ENCODE data around the gene MRPL30.
"Not testable (repeated sequence)": the region's sequence is repeated elsewhere in the genome, so short reads cannot be mapped to it uniquely, and the experiment has no call there.

MRPL30 gene

GRCh38 chr2:99184811-99185210, 3.8 kb downstream of the MRPL30 start:
- no peak for ATAC-seq

GRCh38 chr2:99187011-99187410, 6.0 kb downstream of the MRPL30 start:
- ATAC-seq (no peak), DNase-seq (no peak)

More at GRCh38 chr2:99184811-99185210, 3.8 kb downstream of the MRPL30 start:
- DNase-seq, result no peak

- no peak for ATAC-seq
- no peak for DNase-seq
Measured at GRCh38 chr2:99188357-99188756, 7.4 kb downstream of the MRPL30 start.

- ATAC-seq (no peak), DNase-seq (no peak)
Measured at GRCh38 chr2:99190548-99190947, 9.6 kb downstream of the MRPL30 start.

- not testable (repeated sequence) for DNase-seq, ATAC-seq
Measured at GRCh38 chr2:99192364-99192763, 11.4 kb downstream of the MRPL30 start.

GRCh38 chr2:99198103-99198841, 17.3 kb downstream of the MRPL30 start:
- DNase-seq, result no peak
- ATAC-seq, result no peak

- ATAC-seq, result no peak
Measured at GRCh38 chr2:99200076-99200800, 19.3 kb downstream of the MRPL30 start.

GRCh38 chr2:99201959-99202678, 21.1 kb downstream of the MRPL30 start:
- DNase-seq, result no peak
- no peak for ATAC-seq

More at GRCh38 chr2:99200076-99200800, 19.3 kb downstream of the MRPL30 start:
- no peak for DNase-seq

GRCh38 chr2:99205491-99205890, 24.5 kb downstream of the MRPL30 start:
- no peak for ATAC-seq
- no peak for DNase-seq

- no peak for ATAC-seq
- no peak for DNase-seq
Measured at GRCh38 chr2:99216096-99216495, 35.1 kb downstream of the MRPL30 start.

- ATAC-seq, result no peak
- DNase-seq, result no peak
Measured at GRCh38 chr2:99217929-99218501, 37.0 kb downstream of the MRPL30 start.

- not testable (repeated sequence) for DNase-seq, ATAC-seq
Measured at GRCh38 chr2:99233177-99233576, 52.2 kb downstream of the MRPL30 start.

- DNase-seq (no peak), ATAC-seq (no peak)
Measured at GRCh38 chr2:99238599-99238998, 57.6 kb downstream of the MRPL30 start.

- DNase-seq (no peak), ATAC-seq (no peak)
Measured at GRCh38 chr2:99240431-99240830, 59.4 kb downstream of the MRPL30 start.

- no peak for DNase-seq
- no peak for ATAC-seq
Measured at GRCh38 chr2:99242151-99242550, 61.2 kb downstream of the MRPL30 start.

Data from stimulated activated naive CD8-positive, alpha-beta T cell treated with anti-CD3 and anti-CD28 coated beads, Interleukin-15, Interleukin-2, amounts not matched to agents 100 U/mL and 50 U/mL, for 24 hours (primary cell).